HG02938 (cell line): ENCODE measurements around the gene GPRC5B.

Experiments
- ATAC-seq: cut with Tn5 transposase; IDR thresholded peaks from one replicate; pipeline ENCODE4 v1.9.1; 2021; ENCODE audit warnings: mild to moderate bottlenecking, moderate library complexity; ENCODE audit not compliant: unreplicated experiment

Gene GPRC5B

GRCh38 chr16:19874026-19874425 lies 10.6 kb downstream of the GPRC5B start:
- no peak for ATAC-seq

GRCh38 chr16:19872935-19873334 lies 11.7 kb downstream of the GPRC5B start:
- no peak for ATAC-seq

GRCh38 chr16:19872179-19872863 lies 12.3 kb downstream of the GPRC5B start:
- ATAC-seq, result no peak

GRCh38 chr16:19871721-19872120 lies 12.9 kb downstream of the GPRC5B start:
- no peak for ATAC-seq

GRCh38 chr16:19868421-19868820 lies 16.2 kb downstream of the GPRC5B start:
- no peak for ATAC-seq

GRCh38 chr16:19864566-19864965 lies 20.1 kb downstream of the GPRC5B start:
- no peak for ATAC-seq

- ATAC-seq, result no peak
These were observed 20.7 kb downstream of the GPRC5B start for GRCh38 chr16:19863990-19864389.

- no peak for ATAC-seq
These were observed 22.8 kb downstream of the GPRC5B start for GRCh38 chr16:19861811-19862327.

GRCh38 chr16:19861133-19861532 lies 23.5 kb downstream of the GPRC5B start:
- no peak for ATAC-seq

- no peak for ATAC-seq
These were observed 24.2 kb downstream of the GPRC5B start for GRCh38 chr16:19860166-19861041.

GRCh38 chr16:19859603-19860002 lies 25.0 kb downstream of the GPRC5B start:
- ATAC-seq, result no peak

GRCh38 chr16:19859166-19859565 lies 25.5 kb downstream of the GPRC5B start:
- no peak for ATAC-seq

GRCh38 chr16:19858340-19859018 lies 26.2 kb downstream of the GPRC5B start:
- ATAC-seq, result no peak

GRCh38 chr16:19857593-19858339 lies 26.9 kb downstream of the GPRC5B start:
- ATAC-seq, result no peak

- ATAC-seq, result no peak
These were observed 28.5 kb downstream of the GPRC5B start for GRCh38 chr16:19856120-19856519.

- ATAC-seq, result no peak
These were observed 30.1 kb downstream of the GPRC5B start for GRCh38 chr16:19854543-19854876.

GRCh38 chr16:19853742-19854542 lies 30.7 kb downstream of the GPRC5B start:
- ATAC-seq, result no peak

GRCh38 chr16:19853132-19853741 lies 31.4 kb downstream of the GPRC5B start:
- ATAC-seq, result no peak

GRCh38 chr16:19851476-19851875 lies 33.2 kb downstream of the GPRC5B start:
- ATAC-seq, result no peak
